ENCODE results near the gene LRRC59.
A peak's percentile ranks its signal among the peaks of the same experiment; 100 is the strongest.
"Not testable (repeated sequence)": the region's sequence is repeated elsewhere in the genome, so short reads cannot be mapped to it uniquely, and the experiment has no call there.

LRRC59 gene

DNA sequence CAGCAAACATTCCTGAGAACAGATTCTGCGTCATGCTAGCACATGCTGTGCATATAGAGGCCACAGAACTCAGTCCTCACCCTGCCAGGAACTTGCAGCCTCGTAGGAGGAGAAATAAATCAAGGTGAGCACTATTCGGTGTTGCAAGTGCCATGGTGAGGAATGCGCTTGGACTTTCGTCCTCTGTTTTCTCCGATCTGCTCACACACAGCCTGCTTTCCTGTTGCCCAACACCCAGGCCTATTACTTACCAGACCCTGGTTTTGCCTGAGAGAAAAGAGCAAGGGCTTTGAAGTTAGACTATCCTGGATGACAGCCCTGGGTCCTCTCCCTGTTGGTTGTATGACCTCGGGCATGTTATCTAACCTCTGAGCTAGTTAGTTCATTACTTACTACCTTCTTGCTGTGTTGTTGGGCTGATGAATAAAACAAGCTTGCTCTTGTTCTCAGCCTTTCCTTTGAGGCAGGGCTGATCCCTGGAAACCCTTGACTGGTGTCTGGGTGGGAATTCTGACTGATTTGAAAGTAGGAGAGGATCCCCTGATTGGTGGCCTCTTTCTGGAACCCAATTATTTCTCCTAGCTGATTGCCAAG lies 31.6 kb upstream of the LRRC59 start:
- DNase-seq (ENCODE audit: low read depth): no peak
- no peak overlapping the region for H3K4me3 ChIP-seq (ENCODE audit: control insufficient read depth, low read depth, low read length)
- TF ChIP-seq, protein P1, sequence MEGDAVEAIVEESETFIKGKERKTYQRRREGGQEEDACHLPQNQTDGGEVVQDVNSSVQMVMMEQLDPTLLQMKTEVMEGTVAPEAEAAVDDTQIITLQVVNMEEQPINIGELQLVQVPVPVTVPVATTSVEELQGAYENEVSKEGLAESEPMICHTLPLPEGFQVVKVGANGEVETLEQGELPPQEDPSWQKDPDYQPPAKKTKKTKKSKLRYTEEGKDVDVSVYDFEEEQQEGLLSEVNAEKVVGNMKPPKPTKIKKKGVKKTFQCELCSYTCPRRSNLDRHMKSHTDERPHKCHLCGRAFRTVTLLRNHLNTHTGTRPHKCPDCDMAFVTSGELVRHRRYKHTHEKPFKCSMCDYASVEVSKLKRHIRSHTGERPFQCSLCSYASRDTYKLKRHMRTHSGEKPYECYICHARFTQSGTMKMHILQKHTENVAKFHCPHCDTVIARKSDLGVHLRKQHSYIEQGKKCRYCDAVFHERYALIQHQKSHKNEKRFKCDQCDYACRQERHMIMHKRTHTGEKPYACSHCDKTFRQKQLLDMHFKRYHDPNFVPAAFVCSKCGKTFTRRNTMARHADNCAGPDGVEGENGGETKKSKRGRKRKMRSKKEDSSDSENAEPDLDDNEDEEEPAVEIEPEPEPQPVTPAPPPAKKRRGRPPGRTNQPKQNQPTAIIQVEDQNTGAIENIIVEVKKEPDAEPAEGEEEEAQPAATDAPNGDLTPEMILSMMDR (IDR thresholded peaks at IDR 0.05; ENCODE audit: control insufficient read depth, insufficient read depth, low read depth, low read length, missing control alignments): no peak

DNA sequence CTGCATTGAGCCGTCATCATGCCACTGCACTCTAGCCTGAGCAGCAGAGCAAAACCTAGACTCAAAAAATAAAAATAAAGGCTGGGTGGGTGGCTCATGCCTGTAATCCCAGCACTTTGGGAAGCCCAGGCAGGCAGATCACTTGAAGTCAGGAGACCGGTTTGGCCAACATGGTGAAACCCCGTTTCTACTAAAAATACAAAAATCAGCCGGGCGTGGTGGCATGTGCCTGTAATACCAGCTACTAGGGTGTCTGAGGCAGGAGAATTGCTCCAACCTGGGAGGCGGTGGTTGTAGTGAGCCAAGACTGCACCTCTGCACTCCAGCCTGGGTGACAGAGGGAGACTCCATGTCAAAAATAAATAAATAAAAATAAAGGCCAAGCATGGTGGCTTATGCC lies 30.8 kb upstream of the LRRC59 start:
- H3K4me3 ChIP-seq (ENCODE audit: control insufficient read depth, low read depth, low read length); DNase-seq (ENCODE audit: low read depth): not testable (repeated sequence)

DNA sequence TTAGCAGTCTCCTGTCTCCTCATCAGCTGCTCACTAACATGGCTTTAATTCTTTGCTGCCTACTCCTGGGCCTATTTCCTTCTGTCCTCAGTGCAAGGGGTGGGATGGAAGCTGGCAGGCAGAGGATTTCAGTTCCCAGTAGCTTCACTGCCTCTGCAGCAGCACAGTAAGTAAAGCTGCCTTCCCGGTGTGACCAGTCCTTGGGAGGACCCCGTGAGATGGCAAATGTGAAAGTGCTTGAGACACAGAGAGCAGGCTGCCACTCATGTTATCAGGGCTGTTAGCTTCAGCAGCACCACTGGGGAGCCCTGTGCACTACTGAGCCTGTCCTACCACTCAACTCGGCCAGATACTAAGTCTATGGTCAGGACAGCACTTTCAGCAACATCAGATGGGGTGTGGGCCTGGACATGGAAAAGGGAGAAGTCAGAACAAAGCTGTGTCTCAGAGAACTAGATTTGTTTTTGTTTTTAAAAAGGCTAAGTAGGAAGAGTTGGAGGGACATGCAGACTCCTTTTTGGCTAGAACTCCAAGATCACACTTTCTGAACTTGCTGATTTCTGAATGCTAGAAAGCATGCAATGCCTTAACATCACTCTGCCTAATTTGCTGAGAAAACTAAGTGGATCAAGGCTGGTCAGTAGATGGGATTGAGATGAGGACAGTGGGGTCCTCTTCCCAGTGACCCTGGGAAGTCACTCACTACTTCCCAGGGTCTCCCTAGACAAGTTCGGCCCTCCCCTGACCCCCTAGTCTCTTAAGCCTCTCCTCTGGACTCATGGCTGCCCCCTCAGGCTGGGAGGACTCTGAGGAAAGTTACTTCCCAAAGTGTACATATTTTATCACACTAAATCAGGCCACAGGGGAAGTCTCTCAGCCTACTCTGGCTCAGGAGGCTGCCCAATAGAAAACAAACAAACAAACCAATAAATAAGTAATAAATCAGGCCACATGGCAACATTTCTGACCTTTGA lies 29.8 kb upstream of the LRRC59 start:
- no peak for DNase-seq (ENCODE audit: low read depth)
- TF ChIP-seq, protein P1 (IDR thresholded peaks at IDR 0.05; ENCODE audit: control insufficient read depth, insufficient read depth, low read depth, low read length, missing control alignments): no peak

DNA sequence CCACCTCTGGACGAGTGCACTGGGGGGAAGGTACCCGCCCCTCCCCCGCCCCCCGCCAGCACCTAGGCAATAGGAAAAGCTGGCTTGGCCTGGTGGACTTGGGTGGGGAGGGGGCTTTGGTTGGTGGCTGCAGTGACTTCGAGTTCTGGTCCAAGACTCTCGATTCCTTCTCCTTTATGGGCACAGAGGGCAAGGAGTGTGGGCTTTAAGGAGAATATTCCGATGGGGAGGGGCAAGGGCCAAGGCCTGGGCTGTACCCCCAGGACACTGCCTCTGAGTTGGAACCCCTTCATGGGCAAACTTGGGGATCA lies 29.1 kb upstream of the LRRC59 start:
- TF ChIP-seq, protein P1 (IDR thresholded peaks at IDR 0.05; ENCODE audit: control insufficient read depth, insufficient read depth, low read depth, low read length, missing control alignments): no peak
- no peak for DNase-seq (ENCODE audit: low read depth)
- peak overlapping the region; percentile 79 for H3K4me3 ChIP-seq (ENCODE audit: control insufficient read depth, low read depth, low read length)

More for the DNA sequence above, 29.8 kb upstream of the LRRC59 start:
- peak overlapping the region; percentile 79 for H3K4me3 ChIP-seq (ENCODE audit: control insufficient read depth, low read depth, low read length)

DNA sequence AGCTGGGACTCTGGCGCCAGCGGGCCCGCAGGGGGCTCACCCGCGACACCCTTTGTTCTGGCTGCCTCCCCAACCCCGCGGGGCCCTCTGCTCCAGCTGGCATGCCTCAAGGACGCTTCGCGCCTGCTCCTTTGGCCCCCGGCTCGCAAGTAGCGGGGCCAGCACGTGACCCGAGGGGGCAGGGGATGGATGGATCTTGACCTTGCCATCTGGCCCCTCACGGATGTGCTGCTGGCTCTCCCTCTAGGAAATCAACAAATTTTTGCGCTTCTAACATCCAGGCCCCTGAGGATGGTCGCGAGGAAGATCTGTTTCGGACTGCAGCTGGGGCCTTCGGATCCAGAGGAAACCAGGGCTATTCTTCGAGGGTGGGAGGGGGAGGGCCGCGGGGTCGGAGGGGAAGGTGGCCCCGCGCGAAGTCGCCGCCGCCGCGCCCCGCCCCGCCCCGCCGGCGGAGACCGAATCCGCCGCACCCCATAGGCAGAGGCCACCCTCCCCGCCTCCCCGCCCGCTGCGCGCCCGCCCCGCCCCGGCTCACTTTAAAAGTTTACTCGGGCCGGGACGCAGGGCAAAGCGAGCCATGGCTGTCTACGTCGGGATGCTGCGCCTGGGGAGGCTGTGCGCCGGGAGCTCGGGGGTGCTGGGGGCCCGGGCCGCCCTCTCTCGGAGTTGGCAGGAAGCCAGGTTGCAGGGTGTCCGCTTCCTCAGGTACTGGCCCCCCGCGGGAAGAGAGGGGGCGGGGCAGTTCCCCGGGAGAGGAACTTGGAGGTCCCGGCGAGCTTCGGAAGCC lies 28.6 kb upstream of the LRRC59 start, which contains the start of gene ACSF2:
Gene ACSF2 (plus strand): TSS at position 537 of the 790 bp plus-strand sequence. CDS start 44 bp downstream, at position 581.
- H3K4me3 ChIP-seq (ENCODE audit: control insufficient read depth, low read depth, low read length): peak within 1 kb of the TSS; percentile 79
- TF ChIP-seq, protein P1 (IDR thresholded peaks at IDR 0.05; ENCODE audit: control insufficient read depth, insufficient read depth, low read depth, low read length, missing control alignments): no peak
- DNase-seq (ENCODE audit: low read depth): no peak

DNA sequence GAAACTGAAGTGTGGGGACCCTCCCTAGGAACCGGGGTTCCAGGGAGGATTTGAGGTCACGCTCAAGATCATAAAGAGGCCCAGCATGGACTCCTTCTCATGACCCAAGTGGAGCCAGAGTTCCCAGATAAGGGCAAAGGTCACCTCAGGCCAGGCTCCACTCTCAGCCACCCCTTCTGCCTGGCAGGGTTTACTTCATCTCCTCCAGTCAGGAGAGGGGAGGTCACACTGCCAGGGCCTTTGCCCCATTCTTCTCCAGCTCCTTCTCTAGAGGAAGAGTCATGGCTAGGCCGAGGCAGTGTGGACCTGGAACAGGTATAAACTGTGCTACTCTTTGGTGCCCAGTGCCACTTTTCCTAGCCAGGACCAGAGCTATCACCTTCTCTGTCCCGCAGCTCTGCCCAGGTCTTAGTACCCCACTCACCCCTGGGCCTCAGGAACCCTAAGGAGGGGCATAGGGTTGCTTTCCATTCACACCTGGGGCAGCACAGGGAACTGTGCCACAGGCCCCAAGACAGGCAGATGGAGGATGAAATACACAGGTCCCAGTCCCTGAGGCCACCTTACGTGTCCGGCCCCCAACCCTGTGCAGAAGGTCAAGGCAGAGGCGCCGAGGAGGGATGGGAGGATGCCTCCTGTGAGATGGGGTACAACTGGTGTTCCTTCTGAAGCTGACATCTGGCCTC lies 27.8 kb upstream of the LRRC59 start:
- no peak for DNase-seq (ENCODE audit: low read depth)
- TF ChIP-seq, protein P1 (IDR thresholded peaks at IDR 0.05; ENCODE audit: control insufficient read depth, insufficient read depth, low read depth, low read length, missing control alignments): no peak

More for the DNA sequence above, 27.8 kb upstream of the LRRC59 start:
- peak overlapping the region; percentile 79 for H3K4me3 ChIP-seq (ENCODE audit: control insufficient read depth, low read depth, low read length)
